Fibroblast of the aortic adventitia (primary cell): ENCODE results near the gene SEC22A. TPM values are rescaled to one million over a fixed set of nuclear protein-coding genes. Genes with fewer than 3 reads are reported as not detected.

Source experiments
- DNase-seq: peaks from one replicate; pipeline ENCODE4 v3.0.0-alpha.2; 2010; ENCODE audit warnings: low read depth
- H3K4me3 ChIP-seq: 2 replicates; pipeline ENCODE4 v1.5.1; 2011; ENCODE audit warnings: low read depth, mild to moderate bottlenecking, control low read depth, low read length, moderate library complexity
- total RNA-seq: library from RNA; depleted of rRNA; stranded (reverse); fragments of >200 nt; gene quantifications from 2 replicates; pipeline ENCODE4 v1.2.3, GENCODE V29; 2012; ENCODE audit warnings: low replicate concordance
- TF ChIP-seq, protein P1 (sequence below): IDR thresholded peaks from 2 replicates; pipeline ENCODE4 v1.5.1; 2011; ENCODE audit warnings: mild to moderate bottlenecking, low read length, control low read depth, inconsistent platforms; ENCODE audit not compliant: insufficient read depth

Gene SEC22A
- total RNA-seq, 1 donor, result 44.6 TPM

DNA sequence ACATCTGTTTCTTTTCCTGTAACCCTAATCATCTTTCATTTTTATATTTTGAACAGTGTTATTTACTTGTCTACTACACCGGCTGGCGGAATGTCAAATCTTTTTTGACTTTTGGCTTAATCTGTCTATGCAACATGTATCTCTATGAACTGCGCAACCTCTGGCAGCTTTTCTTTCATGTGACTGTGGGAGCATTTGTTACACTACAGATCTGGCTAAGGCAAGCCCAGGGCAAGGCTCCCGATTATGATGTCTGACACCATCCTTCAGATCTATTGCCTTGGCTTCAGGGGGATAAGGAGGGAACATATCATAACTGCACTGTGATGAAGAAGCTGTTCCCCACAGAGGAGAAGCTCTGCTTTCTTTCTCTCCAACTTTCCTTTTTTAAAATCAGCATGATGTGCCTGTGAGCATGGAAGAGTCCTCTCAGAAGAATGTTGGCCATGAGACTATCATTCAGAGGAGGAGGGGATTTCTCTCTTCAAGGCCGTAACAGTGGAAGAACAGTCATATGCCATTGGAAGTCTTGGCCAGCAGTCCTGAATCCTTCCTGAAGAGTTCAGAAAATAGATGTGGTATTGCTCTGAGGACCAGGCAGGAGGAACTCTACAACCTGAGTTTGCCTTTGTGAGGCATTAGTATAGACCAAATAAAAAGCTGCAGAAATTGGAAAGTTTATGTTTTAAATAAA lies 69.9 kb downstream of the SEC22A start:
- DNase-seq, result peak; percentile 85
- TF ChIP-seq, protein P1, sequence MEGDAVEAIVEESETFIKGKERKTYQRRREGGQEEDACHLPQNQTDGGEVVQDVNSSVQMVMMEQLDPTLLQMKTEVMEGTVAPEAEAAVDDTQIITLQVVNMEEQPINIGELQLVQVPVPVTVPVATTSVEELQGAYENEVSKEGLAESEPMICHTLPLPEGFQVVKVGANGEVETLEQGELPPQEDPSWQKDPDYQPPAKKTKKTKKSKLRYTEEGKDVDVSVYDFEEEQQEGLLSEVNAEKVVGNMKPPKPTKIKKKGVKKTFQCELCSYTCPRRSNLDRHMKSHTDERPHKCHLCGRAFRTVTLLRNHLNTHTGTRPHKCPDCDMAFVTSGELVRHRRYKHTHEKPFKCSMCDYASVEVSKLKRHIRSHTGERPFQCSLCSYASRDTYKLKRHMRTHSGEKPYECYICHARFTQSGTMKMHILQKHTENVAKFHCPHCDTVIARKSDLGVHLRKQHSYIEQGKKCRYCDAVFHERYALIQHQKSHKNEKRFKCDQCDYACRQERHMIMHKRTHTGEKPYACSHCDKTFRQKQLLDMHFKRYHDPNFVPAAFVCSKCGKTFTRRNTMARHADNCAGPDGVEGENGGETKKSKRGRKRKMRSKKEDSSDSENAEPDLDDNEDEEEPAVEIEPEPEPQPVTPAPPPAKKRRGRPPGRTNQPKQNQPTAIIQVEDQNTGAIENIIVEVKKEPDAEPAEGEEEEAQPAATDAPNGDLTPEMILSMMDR, result no peak
- no peak overlapping the region for H3K4me3 ChIP-seq

DNA sequence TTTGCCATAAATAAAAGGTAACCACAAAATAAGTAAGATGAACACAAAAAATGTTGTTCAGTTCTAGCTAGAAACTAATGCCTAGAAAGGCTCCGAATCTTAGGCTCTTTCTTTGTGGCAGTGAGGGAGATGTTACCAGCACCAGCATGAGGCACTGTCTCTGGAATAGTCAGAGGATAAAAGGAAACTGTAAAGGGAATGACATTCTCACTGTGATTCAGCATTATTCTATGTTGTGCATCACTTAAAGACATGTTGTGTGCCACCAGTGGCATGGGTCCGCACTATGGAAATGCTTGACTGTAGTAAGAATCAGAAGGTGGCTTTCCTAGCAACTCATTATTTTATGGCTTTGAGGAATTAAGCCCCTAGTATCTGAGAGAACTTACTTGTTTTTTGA lies 70.8 kb downstream of the SEC22A start:
- TF ChIP-seq, protein P1, result no peak
- peak; percentile 45 for DNase-seq
- H3K4me3 ChIP-seq, result no peak overlapping the region

DNA sequence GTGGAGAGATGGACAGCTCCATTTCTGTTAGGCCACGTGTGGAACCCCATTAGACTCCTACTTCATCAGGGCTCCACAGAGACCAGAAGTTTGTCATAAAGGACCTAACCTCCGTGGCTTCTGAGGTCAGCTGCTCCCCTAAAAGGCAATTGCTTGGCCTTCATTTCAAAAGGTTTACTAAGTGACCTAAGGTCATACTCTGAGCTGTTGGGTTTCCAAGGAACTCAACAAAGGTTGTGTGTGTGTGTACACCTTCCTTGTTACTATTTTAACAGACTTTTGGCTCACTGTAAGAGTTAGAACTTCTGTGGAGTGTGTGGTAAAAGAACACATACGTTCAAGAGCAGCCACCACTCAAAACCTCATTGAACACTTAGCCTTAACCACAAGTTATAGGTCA lies 73.9 kb downstream of the SEC22A start:
- no peak for DNase-seq

DNA sequence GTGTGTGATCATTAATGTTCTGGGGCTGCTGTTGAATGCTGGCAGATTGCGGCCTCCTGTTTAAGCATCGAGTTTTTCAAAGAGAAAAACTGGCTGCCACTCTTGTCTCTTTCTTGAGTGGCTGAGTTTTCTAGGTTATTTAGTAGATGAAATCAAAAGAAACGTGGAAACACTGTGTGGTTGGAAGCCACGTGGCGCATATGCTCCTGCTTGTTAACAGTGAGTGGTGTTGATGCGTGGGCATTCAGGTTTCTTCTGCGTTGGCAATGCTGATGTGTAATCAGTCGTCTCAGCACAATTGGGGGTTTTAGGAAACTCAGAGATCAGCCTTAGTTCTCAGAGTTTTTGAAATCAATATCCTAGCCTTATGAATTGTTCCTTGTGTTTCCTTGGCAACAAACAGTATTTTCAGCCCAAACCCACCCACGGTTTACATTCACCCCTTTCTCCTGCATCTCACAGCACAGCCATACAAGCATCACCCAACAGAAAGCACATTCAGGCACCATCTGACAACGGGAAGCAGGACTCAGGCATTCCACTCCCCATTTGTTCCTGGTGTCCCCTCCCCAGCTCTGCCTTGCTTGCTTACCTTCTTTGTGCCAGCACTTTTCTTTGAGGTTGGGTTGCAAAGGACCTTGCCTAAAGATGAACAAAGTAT lies 74.7 kb downstream of the SEC22A start:
- no peak for DNase-seq
- TF ChIP-seq, protein P1, result no peak
- no peak overlapping the region for H3K4me3 ChIP-seq

More for the DNA sequence above, 73.9 kb downstream of the SEC22A start:
- TF ChIP-seq, protein P1, result no peak
- H3K4me3 ChIP-seq, result no peak overlapping the region

DNA sequence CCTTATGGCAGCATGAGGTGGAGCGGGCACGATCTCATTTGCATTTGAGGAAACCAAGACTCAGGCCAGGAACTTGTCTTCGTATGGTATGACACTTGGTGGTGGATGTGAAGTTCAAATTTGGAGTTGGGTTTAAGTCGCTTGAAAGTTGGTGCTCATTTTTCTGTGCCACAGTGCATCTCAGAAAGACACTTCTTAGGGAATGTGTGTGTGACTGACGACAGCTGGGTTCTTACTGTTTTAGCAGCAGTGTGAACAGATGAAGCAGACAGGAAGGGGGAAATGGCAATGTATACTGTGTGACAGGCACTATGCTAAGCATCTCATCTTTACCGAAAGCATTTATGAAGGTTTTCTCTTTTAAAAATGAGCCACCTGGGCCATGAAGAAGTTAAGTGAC lies 75.4 kb downstream of the SEC22A start:
- no peak for DNase-seq
- H3K4me3 ChIP-seq, result no peak overlapping the region
- TF ChIP-seq, protein P1, result no peak

DNA sequence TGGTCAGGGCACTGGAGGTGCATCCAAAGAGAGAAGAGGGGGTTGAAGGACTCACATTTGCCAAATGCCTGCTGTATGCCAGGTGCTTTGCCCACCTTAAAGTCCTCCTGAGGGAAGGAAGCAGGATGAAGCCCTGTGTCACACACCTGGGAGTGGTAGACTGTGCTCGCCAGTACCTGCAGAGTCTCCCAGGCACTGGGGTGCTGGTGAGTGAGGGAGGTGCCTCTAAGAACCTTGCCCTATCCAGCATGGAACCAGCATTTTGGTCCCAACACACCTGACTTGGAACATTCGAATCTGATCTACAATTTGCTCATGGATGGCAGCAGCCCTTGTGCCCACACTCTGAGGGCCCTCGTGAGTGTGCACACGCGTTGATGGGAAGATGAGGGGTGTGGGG lies 76.7 kb downstream of the SEC22A start:
- TF ChIP-seq, protein P1, result no peak
- H3K4me3 ChIP-seq, result no peak overlapping the region
- no peak for DNase-seq

DNA sequence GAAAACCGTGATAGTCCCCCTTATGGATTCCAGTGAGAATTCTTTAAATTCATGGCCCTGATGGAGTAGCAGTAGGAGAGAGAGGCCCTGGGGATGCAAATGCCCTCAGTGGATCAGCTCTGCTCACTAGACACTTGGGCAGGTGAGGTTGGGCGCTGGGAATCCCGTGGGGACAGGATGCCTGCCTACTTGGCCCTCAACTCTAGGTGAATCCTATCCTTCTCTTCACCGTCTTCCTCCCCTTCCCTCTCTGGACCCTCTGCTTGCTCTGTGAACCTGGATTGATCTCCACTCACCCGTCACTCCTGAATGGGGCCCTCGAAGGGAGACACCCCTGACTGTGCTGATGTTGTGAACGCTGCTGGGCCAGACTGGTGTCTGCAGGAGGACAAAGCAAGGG lies 77.4 kb downstream of the SEC22A start:
- no peak overlapping the region for H3K4me3 ChIP-seq
- TF ChIP-seq, protein P1, result no peak

More for the DNA sequence above, 77.4 kb downstream of the SEC22A start:
- no peak for DNase-seq
